HG03159 (cell line): Measurements from ENCODE around the gene KCNQ1OT1.

Experiments used
- ATAC-seq: cut with Tn5 transposase; IDR thresholded peaks from one replicate; pipeline ENCODE4 v1.9.1; 2021; ENCODE audit warnings: mild to moderate bottlenecking, moderate library complexity; ENCODE audit not compliant: unreplicated experiment

The KCNQ1OT1 gene

DNA sequence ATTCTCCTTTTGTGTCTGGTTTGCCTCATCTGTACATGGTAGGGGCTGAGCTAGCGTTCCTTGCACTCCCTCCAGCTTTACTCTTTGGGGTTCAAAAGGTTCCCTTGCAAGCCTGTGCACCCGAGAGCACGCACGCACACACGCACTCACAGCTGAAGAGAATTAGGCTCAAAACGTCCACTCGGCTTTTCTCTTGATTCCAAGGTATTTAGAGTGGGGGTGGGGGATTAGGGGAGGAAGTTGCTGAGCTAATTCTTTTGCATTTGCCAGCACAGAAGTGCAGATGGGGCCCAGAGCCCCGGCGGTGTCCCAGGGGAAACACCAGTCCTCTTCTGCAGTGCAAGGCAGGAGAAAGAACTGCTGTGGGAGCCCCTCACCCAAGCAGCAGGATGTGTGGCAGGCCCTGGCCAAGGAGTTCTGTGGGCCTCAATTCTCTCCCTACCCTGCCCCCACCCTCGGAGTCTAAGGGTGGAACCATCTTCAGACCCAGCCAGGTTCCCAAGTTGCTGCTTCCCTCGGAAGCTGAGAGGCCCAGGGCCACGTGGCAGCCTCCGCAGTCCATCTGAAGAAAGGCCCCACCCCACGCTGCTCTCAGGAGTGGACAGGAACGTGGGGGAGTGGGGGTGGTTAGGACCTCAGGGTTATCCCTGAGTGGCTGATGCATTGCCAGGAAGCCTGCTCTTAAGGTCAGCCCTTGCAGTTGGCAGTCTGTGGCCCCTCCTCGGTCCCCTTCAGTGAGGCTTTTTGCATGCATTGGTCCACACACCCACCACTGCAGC is 3.8 kb upstream of the KCNQ1OT1 start:
- no peak for ATAC-seq

DNA sequence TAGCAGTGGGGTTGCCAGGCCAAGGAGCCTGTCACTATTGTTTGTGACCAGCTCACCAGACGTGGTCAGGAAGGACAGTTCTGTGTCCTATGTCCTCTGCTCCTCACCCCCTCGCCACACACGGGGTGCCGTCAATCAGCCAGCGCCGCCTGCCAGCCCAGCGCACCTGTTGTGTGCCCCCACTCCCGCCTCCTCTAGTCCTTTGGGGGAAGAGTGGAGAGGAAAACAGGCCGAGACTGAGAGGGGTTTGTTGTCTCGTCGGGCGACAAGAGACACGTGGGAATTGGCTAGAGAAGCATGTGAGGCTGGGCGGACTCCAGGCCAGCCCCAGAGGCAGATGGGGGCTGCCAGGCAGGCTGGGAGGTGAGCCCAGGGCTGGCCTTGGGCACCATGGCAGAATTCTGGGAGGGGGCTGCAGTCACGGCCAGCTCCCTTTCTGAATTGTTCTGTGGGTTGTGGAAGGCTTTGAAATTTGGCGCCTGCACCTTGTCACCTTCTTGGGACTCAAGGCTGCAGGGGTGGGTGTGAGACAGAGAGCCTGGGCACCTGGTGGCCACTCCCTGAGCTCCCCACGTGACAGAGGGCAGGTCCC is 3.1 kb upstream of the KCNQ1OT1 start:
- ATAC-seq, result no peak

DNA sequence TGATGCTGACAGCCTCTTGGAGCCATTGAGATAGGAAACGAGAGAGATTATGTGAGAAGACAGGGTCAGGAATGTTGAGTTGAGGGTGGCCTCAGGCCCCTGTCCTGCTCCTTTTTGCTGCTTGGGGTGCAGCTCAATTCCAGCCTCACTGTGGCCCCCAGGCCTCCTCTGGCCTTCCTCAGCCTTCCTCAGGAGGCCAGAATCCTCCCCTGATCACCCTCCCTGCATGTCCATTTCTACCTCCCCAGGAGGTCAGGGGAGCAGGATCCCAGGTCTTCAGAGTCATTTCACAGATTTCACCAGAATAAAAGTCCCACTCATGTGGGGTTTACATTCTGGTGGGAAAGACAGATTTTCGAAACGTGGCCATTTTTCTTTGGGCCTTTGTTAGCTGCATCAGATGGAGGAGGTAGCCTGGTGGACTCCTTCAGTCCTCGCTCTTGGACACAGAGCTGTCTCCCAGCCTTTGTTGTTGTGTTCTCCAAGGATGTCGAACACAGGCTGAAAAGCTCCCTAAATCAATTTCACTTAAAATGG is 2.2 kb upstream of the KCNQ1OT1 start:
- no peak for ATAC-seq

DNA sequence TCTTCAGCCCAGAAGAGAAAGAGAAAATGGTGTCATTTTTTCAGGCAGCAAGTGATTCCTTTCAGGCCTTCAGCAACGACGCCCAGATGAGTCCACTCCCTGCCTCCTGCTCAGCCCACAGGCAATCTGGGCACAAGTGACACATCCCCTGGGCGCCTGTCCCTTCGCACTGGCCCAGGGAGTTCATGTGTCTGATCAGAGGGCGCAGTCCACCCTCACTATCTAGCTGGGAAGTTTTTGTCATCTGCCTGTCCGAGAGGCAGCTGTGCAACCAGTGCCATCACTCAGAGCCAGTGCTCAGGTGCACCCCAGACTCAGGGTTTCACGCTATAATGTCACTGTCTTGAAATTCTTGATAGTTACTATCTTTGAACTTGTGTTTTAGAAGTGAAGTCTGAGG is 1.4 kb upstream of the KCNQ1OT1 start:
- ATAC-seq, result no peak

DNA sequence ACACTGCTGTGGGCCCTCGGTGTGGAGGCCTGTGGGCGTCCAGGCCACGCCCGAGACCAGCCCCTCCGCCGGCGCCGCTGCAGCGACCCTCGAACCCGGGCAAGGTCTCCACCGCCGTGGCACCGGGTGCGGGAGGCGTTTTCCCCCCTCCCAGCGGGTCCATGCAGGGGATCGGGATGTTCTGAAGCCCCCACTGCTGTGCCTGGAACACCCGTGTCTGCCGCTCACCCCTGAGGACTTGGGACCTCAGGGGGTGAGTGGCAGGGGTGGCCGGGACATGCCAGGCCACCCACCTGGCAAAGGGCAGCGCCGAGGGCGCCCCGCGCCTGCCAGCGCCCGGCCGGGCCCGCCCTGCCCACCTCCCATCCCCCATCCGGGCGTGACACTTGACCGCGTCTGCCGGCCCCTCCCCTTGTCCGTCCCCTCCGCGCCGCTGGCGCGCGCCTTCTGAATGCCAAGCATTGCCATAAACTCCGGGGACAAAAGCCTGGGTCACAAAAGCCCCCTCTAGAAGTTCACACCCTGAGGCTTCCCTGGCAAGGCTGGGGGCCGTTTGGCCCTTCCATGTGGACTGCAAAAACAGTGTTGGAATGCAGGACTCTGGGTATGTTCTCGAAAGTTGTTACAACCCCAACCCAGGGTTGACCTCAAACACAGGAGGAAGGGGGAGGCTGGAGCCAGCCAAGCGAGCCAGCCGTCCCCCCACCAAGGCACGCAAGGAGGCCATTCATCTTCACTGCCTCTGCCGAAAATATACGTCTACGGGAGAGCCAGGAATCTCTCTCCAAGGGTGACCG is 819 bp upstream of the KCNQ1OT1 start:
- ATAC-seq, result peak; percentile 45

DNA sequence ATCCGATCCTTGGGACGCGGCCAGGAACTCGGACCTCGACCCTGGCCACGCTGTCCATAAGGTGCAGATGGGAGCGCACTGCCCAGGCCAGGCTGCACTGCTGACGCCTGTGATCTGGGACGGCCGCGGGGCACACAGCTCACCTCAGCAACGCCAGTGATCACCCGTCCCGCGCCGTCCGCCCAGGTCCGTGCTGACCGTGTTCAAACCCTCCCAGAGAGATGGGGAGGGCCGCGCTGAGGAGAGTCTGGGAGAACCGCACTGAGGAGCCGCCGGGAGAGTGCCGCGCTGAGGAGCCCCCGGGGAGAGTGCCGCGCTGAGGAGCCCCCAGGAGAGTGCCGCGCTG is 636 bp downstream of the KCNQ1OT1 start:
- peak; percentile 3 for ATAC-seq

DNA sequence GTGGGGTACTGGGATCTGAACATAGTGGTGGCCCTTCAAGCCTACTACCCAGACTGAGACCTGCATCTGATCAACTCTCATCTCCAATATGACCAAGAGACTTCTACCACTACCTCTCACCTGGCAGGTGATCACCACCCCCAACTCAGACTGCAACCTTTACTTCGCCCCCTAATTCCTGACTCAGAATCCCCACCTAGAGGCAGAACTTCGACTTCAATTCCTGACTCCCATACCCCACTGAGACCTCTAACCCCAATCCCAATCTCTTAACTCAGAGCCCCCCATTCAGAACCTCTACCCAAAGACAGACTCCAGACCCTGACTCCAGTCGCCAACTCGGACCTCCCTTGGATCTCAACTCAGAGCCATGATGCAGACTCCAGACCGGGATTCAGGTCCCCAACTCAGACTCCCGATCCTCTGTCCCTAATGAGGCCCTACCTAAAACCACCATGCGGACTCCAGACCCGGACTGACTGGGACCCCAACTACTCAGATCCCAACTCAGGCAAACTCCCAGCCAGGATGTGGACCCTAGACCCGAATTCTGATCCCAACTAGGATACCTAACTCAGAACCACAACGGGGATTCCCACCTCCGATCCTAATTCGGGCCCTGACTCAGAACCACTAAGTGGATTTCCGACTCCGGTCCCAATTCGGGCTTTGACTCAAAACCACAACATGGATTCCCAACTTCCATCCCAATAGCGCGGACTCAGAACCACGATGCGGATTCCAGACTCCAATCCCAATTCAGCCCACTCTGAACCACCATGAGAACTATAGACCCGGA is 1.2 kb downstream of the KCNQ1OT1 start:
- no peak for ATAC-seq

DNA sequence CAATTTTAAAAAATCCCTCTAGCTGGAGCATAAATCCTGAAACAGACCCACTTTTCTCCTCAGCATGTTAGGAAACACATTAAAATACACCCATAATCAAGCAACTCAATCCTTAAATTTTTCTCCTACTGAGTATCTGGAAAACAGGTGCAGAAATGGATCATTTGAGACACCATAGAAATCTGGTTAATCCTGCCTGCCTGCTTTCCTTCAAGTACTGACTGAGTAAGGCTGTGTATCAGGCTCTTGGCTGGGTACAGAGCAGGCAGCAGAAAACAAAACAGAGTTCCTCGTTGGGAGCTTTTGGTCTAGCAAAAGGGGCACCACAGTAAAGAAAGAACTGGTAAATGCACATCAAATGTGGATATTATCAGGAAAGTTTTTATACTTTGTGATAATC is 1.9 kb downstream of the KCNQ1OT1 start:
- no peak for ATAC-seq

DNA sequence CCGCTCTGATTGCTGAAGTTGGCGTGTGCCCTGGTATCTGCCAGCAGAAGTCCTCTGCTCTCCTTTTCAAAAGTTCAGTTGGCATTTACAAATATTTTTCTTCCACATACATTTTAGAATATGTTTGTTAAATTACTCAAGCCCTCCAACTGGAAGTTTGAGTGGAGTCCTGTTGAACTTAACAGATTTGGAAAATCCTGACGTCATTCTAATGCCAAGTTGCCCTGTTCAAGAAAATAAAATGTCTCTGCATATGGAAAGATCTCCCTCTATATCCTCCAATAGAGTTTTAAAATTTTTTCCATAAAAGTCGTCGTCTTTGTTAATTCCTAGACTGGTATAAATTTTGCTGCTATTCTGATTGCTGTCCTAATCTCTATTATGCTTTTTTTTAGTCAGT is 3.3 kb downstream of the KCNQ1OT1 start:
- ATAC-seq, result no peak

DNA sequence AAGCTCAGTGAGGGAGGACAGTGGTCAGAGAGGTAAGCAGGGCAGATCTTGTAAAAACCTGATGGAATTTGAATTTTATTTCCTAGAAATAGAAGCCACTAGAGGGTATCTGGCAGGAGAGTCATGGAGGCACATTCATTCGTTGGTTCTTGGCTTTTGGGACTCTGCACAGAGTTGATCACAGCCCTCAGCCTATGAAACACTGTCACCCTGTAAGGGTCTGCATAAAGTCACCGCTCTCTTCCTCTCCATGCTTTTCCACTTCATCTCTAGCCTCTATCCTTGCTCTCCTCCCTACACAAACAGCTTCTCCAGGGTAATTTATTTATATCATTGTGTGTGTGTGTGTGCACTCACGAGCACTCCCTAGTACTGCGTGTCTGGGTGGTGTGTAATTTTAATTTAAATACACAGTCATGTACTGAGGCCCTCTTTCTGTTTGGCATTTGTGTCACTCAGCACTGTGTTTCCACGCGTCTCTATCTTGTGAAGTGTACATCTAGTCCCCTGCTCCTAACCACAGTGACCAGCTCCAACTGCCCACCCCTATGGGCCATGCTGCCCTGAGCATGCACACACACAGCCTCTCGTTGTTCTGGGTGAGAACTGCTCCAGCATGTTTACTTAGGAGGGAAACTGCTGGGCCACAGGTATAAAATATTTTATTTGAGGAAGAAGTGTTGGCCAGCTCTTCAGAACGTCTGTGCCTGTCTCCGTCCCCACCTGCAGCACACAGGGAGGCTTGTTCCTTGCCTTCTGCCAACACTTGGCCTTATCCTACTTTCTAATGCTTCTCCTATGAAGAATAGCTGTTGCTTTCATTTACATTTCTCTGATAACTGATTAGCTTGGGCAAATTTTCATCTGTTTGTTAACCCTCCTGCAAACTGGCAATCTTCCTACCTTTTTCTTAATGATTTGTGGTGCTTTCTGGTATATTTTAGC is 4.5 kb downstream of the KCNQ1OT1 start:
- ATAC-seq, result no peak

DNA sequence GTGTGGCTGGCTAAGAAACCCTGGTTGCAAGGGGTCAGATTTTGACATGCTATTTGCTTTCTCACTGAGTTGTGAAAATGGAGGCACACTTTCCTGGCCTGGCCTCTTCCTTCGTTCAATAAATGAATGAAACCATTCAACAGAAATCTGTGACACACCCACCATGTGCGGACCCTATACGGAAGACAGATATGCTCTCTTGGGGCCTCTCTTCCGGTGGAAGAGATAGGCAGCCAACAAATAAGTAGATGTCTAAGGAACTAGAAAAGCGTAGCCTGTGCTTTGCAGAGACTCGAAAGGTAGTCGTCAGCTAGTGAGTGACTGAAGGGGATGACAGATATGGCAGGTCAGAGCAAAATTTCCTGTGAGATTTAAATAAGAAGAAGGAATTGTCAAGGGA is 5.3 kb downstream of the KCNQ1OT1 start:
- ATAC-seq, result no peak

DNA sequence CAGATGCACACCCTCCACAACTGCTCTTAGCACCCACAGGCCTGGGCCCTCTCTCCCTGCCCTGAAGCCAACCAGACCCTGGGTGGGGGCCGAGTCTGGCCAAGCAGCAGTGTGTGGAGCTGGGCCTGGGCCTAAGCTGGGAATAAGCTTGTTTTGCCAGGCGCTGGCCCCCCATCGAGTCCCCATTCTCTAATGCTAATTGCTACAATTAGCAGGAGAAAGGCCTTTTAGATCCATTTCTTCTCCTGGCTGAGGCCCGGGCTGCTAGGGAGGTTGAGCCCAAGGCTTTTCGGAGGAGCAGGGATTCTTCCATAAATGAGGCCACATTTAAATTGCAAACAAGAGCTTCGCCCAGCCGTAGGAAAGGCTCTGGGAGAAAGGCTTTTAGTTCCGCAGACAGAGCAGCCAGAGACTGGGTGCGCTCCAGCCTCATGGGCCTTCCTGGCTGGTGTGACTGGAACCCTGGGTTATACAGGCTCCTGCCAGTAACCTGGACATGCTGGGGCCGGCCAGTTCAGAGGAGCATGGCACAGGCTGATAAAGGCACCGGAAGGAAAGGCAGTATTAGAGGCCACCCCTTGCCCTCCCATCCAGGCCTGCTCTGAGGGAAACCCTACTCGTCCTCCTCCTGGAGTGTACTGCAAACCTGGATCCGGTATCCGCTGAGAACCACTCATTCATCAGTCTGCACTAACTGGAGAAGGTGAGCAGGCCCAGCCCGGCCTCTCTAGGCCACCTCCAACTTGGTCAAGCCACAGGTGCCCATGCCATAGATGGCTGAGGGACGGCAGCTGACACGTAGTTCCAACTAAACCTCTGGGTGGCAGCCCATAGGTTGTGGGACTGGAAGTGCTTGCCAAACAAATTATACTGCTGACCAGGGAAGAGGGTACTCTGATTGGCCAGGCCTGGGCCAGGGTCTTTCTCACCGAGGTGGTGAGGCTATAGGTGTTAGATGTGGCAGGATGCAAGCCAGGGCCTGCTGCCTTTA is 6.2 kb downstream of the KCNQ1OT1 start:
- no peak for ATAC-seq

DNA sequence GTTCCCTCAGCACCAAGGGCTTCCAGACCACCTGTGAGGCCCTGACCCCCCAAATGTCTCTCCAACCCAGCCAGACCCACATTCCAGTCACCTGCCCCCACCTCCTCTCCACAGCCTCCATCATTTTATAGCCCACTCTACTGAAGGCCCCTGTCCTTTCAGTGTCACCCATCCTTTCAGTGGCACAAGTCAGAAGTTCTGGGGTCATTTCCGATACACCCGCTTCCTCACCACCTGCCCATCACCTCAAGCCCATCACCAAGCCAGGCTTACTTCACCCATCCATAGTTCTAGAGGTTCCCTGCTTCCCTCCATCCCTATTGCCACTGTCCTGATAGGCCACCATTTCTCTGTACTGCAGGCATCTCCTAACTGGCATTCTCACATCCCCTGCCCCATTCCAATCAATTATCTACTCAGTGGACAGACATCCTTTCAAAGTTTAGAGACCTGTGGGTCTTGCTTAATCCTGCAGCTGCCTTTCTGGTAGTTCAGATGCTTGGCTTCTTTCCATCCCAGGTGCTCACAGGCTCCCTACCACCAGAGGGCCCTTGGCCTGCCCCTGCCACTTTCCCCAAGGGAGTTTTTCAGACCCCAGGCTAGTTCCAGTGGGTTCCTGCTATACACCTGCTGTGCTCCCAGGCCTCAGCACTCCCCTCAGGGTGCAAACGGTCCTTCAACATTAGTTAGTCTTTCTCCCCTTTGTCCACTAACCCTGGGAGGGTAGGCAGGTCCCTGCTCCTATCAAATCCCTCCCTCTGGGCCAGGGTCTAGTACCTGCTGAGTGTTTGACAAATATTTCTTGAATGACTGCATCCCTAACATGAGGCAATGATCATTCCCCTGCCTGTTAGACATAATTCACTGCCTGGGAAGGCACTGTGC is 7.6 kb downstream of the KCNQ1OT1 start:
- ATAC-seq, result no peak

DNA sequence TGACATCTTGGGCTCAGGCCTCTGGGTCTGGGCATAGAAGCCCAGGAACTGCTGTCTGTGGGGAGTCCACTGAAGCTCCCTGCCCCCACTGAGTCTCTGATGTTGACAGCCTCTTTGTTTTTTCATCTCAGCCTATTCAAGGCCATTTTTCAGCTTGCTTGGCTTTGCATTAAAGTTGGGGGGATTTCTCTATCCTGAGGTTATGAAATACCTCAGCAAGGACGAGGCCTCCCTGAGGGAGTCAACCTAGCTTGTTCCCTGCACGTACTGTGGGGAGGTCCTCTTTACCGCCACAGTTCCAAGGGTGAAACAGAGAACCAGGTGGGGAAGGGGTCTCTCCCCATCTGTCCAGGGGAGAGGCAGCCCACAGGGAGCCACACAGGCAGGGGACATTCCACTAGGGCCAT is 8.4 kb downstream of the KCNQ1OT1 start:
- ATAC-seq, result no peak

DNA sequence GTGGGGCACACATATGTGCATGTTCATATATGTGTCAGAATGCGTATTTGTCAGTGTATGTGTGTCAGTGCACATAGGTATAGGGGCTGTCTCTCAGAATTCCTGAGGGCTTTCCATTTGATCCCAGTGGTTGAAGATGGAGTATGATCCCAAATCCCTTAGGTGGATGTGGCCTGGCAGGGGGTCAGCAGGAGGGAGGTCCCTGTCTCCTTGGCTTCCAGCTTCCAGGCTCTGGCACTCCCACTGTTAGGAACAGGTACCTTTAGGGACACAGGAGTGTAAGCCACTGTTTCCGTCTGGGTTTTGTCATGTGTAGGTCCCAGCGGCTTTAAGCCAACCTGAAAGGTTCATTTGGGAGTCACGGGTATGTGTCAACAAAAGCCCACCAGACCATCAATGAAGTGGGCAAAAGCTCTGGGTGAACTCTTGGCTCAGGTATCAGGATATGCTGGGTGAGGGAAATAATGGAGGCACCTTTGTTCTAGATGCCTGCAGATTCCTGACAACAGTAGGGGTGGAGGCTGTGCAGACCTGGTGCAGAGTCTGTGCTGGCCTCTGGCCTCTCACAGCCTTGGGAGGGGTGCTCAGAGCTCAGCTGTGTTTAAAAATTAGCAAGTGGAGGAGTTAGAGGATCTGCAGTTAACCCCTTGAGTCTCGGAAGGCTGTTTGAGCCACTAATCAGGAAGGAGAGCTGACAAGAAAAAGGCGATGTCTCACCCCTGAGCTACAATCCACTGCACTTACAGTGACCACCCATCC is 9.0 kb downstream of the KCNQ1OT1 start:
- no peak for ATAC-seq

DNA sequence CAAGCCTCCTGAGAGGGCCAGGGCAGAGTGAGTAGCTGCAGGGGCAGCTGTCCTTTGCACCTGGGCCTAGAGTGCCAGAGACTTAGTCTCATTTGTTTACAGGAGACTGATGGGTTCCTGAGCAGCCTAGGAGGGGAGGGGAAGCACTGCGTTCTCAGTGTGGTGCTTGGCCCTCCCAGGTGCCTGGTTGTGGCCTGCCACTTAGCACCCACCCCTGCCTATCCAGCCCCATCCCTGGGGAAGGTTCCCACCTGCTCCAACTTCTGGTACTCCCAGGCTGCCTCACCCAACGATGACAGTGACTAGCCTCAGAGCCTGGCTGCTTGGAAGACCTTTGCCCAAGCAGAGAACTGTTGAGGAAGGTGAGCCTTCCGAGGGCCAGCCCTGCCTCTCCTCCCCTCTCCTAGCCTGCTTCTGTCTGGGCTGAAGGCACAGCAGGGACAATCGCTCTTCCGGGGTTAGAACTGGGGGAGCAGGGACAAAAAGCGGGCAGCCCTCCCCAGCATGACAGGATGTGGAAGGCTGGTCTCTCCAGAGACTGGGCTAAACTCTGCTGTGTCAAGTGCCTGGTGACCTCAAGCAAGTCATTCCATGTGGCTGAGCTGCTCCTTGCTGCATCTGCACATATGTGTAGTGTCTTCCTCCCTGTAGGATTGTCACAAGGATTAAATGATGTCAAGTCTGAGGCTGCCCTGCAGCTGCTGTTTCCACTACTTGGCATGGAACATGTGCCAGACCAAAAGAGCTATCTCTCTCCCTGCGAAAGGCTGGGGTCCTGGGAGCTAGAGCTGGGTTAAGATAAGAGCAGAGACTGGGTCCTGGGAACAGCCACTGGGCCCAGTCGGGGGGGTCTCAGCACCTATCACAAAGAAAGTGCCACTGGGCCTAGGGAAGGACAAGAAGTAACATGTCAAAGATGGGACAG is 9.9 kb downstream of the KCNQ1OT1 start:
- ATAC-seq, result no peak
